ENCODE measurements around the gene BCL11B.

Gene BCL11B

GRCh38 chr14:99267837-99268781, 3.9 kb downstream of the BCL11B start:
- no peak for DNase-seq (ENCODE audit: low read depth)

GRCh38 chr14:99267381-99267780, 4.6 kb downstream of the BCL11B start:
- DNase-seq (ENCODE audit: low read depth): no peak

- no peak for DNase-seq (ENCODE audit: low read depth)
These were observed 5.5 kb downstream of the BCL11B start for GRCh38 chr14:99266181-99267178.

- no peak for DNase-seq (ENCODE audit: low read depth)
These were observed 6.4 kb downstream of the BCL11B start for GRCh38 chr14:99265571-99265970.

GRCh38 chr14:99264691-99265450, 7.1 kb downstream of the BCL11B start:
- no peak for DNase-seq (ENCODE audit: low read depth)

GRCh38 chr14:99263564-99264330, 8.2 kb downstream of the BCL11B start:
- no peak for DNase-seq (ENCODE audit: low read depth)

- no peak for DNase-seq (ENCODE audit: low read depth)
These were observed 9.0 kb downstream of the BCL11B start for GRCh38 chr14:99262977-99263448.

GRCh38 chr14:99261912-99262787, 9.8 kb downstream of the BCL11B start:
- DNase-seq (ENCODE audit: low read depth): no peak

GRCh38 chr14:99260587-99261551, 11.1 kb downstream of the BCL11B start:
- no peak for DNase-seq (ENCODE audit: low read depth)

GRCh38 chr14:99260116-99260515, 11.9 kb downstream of the BCL11B start:
- no peak for DNase-seq (ENCODE audit: low read depth)

- DNase-seq (ENCODE audit: low read depth): no peak
These were observed 12.9 kb downstream of the BCL11B start for GRCh38 chr14:99258876-99259726.

- DNase-seq (ENCODE audit: low read depth): no peak
These were observed 13.6 kb downstream of the BCL11B start for GRCh38 chr14:99258341-99258861.

- DNase-seq (ENCODE audit: low read depth): no peak
These were observed 14.2 kb downstream of the BCL11B start for GRCh38 chr14:99257673-99258221.

- DNase-seq (ENCODE audit: low read depth): no peak
These were observed 14.8 kb downstream of the BCL11B start for GRCh38 chr14:99257122-99257672.

GRCh38 chr14:99256483-99256874, 15.5 kb downstream of the BCL11B start:
- DNase-seq (ENCODE audit: low read depth): no peak

GRCh38 chr14:99255621-99256482, 16.1 kb downstream of the BCL11B start:
- DNase-seq (ENCODE audit: low read depth): no peak
